Neuronal stem cell (in vitro differentiated cells): Measurements from ENCODE around the gene CHID1.

Source experiments
- DNase-seq: peaks from one replicate; pipeline ENCODE4 v3.0.0-alpha.2; 2013; ENCODE audit warnings: low spot score
- H2AFZ ChIP-seq: one replicate; pipeline ENCODE4 v1.6.1; 2013; ENCODE audit warnings: mild to moderate bottlenecking, low read length, inconsistent platforms
- H2AK5ac ChIP-seq: 2 replicates; pipeline ENCODE4 v1.6.1; 2013; ENCODE audit warnings: low read depth, mild to moderate bottlenecking, inconsistent platforms, low read length, moderate library complexity, mixed read lengths
- H2BK120ac ChIP-seq: 2 replicates; pipeline ENCODE4 v1.6.1; 2013; ENCODE audit warnings: low read depth, mild to moderate bottlenecking, inconsistent platforms, low read length, moderate library complexity, mixed read lengths
- H2BK12ac ChIP-seq: one replicate; pipeline ENCODE4 v1.6.1; 2013; ENCODE audit warnings: low read length, inconsistent platforms
- H2BK15ac ChIP-seq: 2 replicates; pipeline ENCODE4 v1.6.1; 2013; ENCODE audit warnings: mild to moderate bottlenecking, low read length, inconsistent platforms, mixed read lengths
- H2BK5ac ChIP-seq: one replicate; pipeline ENCODE4 v1.6.1; 2013; ENCODE audit warnings: inconsistent platforms, mild to moderate bottlenecking, low read length, moderate library complexity
- H3K14ac ChIP-seq: one replicate; pipeline ENCODE4 v1.6.1; 2013; ENCODE audit warnings: low read length, inconsistent platforms
- H3K18ac ChIP-seq: 2 replicates; pipeline ENCODE4 v1.6.1; 2013; ENCODE audit warnings: low read length, inconsistent platforms
- H3K23ac ChIP-seq: 2 replicates; pipeline ENCODE4 v1.6.1; 2013; ENCODE audit warnings: low read depth, mild to moderate bottlenecking, mixed read lengths, low read length, inconsistent platforms; ENCODE audit not compliant: poor library complexity
- H3K27ac ChIP-seq: replicated peaks from 3 replicates; pipeline ENCODE4 v1.5.1; 2013; ENCODE audit warnings: low read length, inconsistent platforms
- H3K27me3 ChIP-seq, 3 experiments: 2 replicates each; pipeline ENCODE4 v1.6.1; 2013; ENCODE audit warnings: low read length in 3 of 3, mild to moderate bottlenecking in 2 of 3, inconsistent platforms in 1 of 3, low read depth in 1 of 3, mixed read lengths in 1 of 3, moderate library complexity in 1 of 3; ENCODE audit not compliant: control insufficient read depth in 3 of 3, insufficient read depth in 3 of 3
- H3K36me3 ChIP-seq, 2 donors: replicated peaks in 1 of 2; 2 replicates each; pipeline ENCODE4 v1.6.1; 2013; ENCODE audit warnings: low read length in 2 of 2; ENCODE audit not compliant: control insufficient read depth in 2 of 2, insufficient read depth in 2 of 2
- H3K4ac ChIP-seq: 2 replicates; pipeline ENCODE4 v1.6.1; 2013; ENCODE audit warnings: inconsistent platforms, mild to moderate bottlenecking, low read length, moderate library complexity
- H3K4me1 ChIP-seq, 2 donors: 1 replicate in 1 of 2; 2 replicates in 1 of 2; pipeline ENCODE4 v1.6.1; 2013; ENCODE audit warnings: low read length in 2 of 2, low read depth in 1 of 2; ENCODE audit not compliant: control insufficient read depth in 2 of 2, insufficient read depth in 1 of 2
- H3K4me2 ChIP-seq: one replicate; pipeline ENCODE4 v1.6.1; 2013; ENCODE audit warnings: mild to moderate bottlenecking, low read length, inconsistent platforms; ENCODE audit not compliant: insufficient read depth, poor library complexity, severe bottlenecking
- H3K4me3 ChIP-seq, 2 donors: 2 replicates each; pipeline ENCODE4 v1.5.1; 2013; ENCODE audit warnings: low read length in 2 of 2, mild to moderate bottlenecking in 2 of 2, inconsistent platforms in 1 of 2, moderate library complexity in 1 of 2
- H3K79me1 ChIP-seq: one replicate; pipeline ENCODE4 v1.6.1; 2013; ENCODE audit warnings: low read depth, mild to moderate bottlenecking, inconsistent platforms, low read length, moderate library complexity
- H3K9ac ChIP-seq: one replicate; pipeline ENCODE4 v1.6.1; 2013; ENCODE audit warnings: mild to moderate bottlenecking, low read depth, low read length, inconsistent platforms; ENCODE audit not compliant: poor library complexity
- H3K9me3 ChIP-seq, 2 donors: replicated peaks in 1 of 2; 2 replicates each; pipeline versions ENCODE3 to v1.6.1; 2013; ENCODE audit warnings: low read length in 2 of 2, mild to moderate bottlenecking in 2 of 2, inconsistent platforms in 1 of 2, low read depth in 1 of 2, mixed read lengths in 1 of 2, moderate library complexity in 1 of 2; ENCODE audit not compliant: control insufficient read depth in 2 of 2, insufficient read depth in 1 of 2
- H4K8ac ChIP-seq: one replicate; pipeline ENCODE4 v1.6.1; 2013; ENCODE audit warnings: low read depth, mild to moderate bottlenecking, inconsistent platforms, low read length, moderate library complexity
- H4K91ac ChIP-seq: one replicate; pipeline ENCODE4 v1.6.1; 2013; ENCODE audit warnings: low read length, low read depth, mild to moderate bottlenecking, inconsistent platforms; ENCODE audit not compliant: poor library complexity
- WGBS, 2 donors: extraction: QIAGEN DNeasy Blood & Tissue Kit; methylation state at CpG; one replicate each; pipeline ENCODE4 v1.1.7; 2013; ENCODE audit warnings: missing lambda C conversion rate in 2 of 2, mixed read lengths in 1 of 2; ENCODE audit not compliant: insufficient read length in 2 of 2, insufficient replicate concordance in 1 of 2; ENCODE audit errors: extremely low coverage in 2 of 2; 5-methylcytosine and 5-hydroxymethylcytosine counted together

The CHID1 gene

GRCh38 chr11:855330-855674 is 55.3 kb downstream of the CHID1 start:
- DNase-seq, result no peak
- Histone ChIP-seq H3K4ac (no peak overlapping the region), H3K23ac (peak overlapping the region; percentile 85), H3K79me1 (peaks cover 33% of the 10 kb centered on the region), H2BK5ac (peak overlapping the region; percentile 90), H3K4me1 (peaks cover 34 to 36% of the 10 kb centered on the region in 2 donors), H3K27ac (no peak overlapping the region), H4K91ac (peak overlapping the region; percentile 85), H3K18ac (peak overlapping the region; percentile 96), H2AFZ (no peak overlapping the region), H2BK15ac (peak overlapping the region; percentile 98), H3K4me2 (peak overlapping the region; percentile 18), H2AK5ac (peak overlapping the region; percentile 99), H3K36me3 (no peaks in the 10 kb centered on the region), H3K9me3 (no peaks in the 10 kb centered on the region), H3K4me3 (no peak overlapping the region), H2BK120ac (peak overlapping the region; percentile 97), H3K14ac (peak overlapping the region; percentile 97), H4K8ac (no peak overlapping the region), H3K9ac (peak overlapping the region; percentile 88), H3K27me3 (peaks cover 0 to 8% (median 0%) of the 10 kb centered on the region in 3 experiments), H2BK12ac (peak overlapping the region; percentile 73)
- WGBS, 2 donors, result no CpG with 5 or more reads among the region's 7 CpGs

- no peak for DNase-seq
- Histone ChIP-seq H2AFZ (no peak overlapping the region), H2BK12ac (peak overlapping the region; percentile 98), H3K23ac (peak overlapping the region; percentile 80), H3K79me1 (peaks cover 33% of the 10 kb centered on the region), H2BK15ac (peak overlapping the region; percentile 98), H4K91ac (peak overlapping the region; percentile 85), H3K27ac (peak overlapping the region; percentile 43), H2BK120ac (peak overlapping the region; percentile 97), H2AK5ac (peak overlapping the region; percentile 99), H3K9me3 (no peaks in the 10 kb centered on the region), H3K4ac (no peak overlapping the region), H3K36me3 (no peaks in the 10 kb centered on the region), H2BK5ac (peak overlapping the region; percentile 90), H3K18ac (peak overlapping the region; percentile 96), H4K8ac (no peak overlapping the region), H3K4me1 (peaks cover 36 to 37% of the 10 kb centered on the region in 2 donors), H3K4me2 (peak overlapping the region; percentile 18), H3K9ac (peak overlapping the region; percentile 88), H3K14ac (peak overlapping the region; percentile 97), H3K4me3 (no peak overlapping the region), H3K27me3 (peaks cover 0 to 11% (median 0%) of the 10 kb centered on the region in 3 experiments)
- no CpG with 5 or more reads among the region's 20 CpGs for WGBS, 2 donors
Observed at GRCh38 chr11:854601-855329, 55.8 kb downstream of the CHID1 start.

- no CpG with 5 or more reads among the region's 27 CpGs for WGBS, 2 donors
- Histone ChIP-seq H3K4ac (peak overlapping the region; percentile 66), H3K9ac (peak overlapping the region; percentile 30), H3K79me1 (peaks cover 27% of the 10 kb centered on the region), H3K4me1 (peaks cover 38 to 42% of the 10 kb centered on the region in 2 donors), H3K18ac (peak overlapping the region; percentile 93), H3K14ac (no peak overlapping the region), H3K23ac (peak overlapping the region; percentile 91), H3K4me2 (no peak overlapping the region), H3K4me3 (no peak overlapping the region), H2AFZ (no peak overlapping the region), H2BK120ac (peak overlapping the region; percentile 72), H2BK15ac (peak overlapping the region; percentile 98), H2BK12ac (peak overlapping the region; percentile 98), H4K91ac (no peak overlapping the region), H3K36me3 (no peaks in the 10 kb centered on the region), H3K27me3 (peaks cover 0 to 15% (median 0%) of the 10 kb centered on the region in 3 experiments), H2AK5ac (peak overlapping the region; percentile 99), H4K8ac (no peak overlapping the region), H3K9me3 (no peaks in the 10 kb centered on the region), H3K27ac (no peak overlapping the region), H2BK5ac (peak overlapping the region; percentile 39)
- no peak for DNase-seq
Observed at GRCh38 chr11:853682-854448, 56.7 kb downstream of the CHID1 start.

GRCh38 chr11:852762-853161 is 57.8 kb downstream of the CHID1 start:
- Histone ChIP-seq H2AFZ (no peak overlapping the region), H3K4me1 (peaks cover 42 to 46% of the 10 kb centered on the region in 2 donors), H3K14ac (peak overlapping the region; percentile 38)

More at GRCh38 chr11:852762-853161, 57.8 kb downstream of the CHID1 start:
- Histone ChIP-seq H3K4me2 (no peak overlapping the region), H3K4ac (no peak overlapping the region), H3K4me3 (no peak overlapping the region), H2BK12ac (no peak overlapping the region), H4K91ac (no peak overlapping the region), H3K18ac (peak overlapping the region; percentile 48), H2BK5ac (no peak overlapping the region), H3K27me3 (peaks cover 0 to 20% (median 0%) of the 10 kb centered on the region in 3 experiments), H3K9me3 (no peaks in the 10 kb centered on the region), H2BK120ac (no peak overlapping the region), H3K9ac (no peak overlapping the region), H3K36me3 (no peaks in the 10 kb centered on the region), H4K8ac (no peak overlapping the region), H2AK5ac (peak overlapping the region; percentile 98), H3K27ac (no peak overlapping the region), H3K79me1 (peaks cover 23% of the 10 kb centered on the region), H2BK15ac (peak overlapping the region; percentile 98), H3K23ac (peak overlapping the region; percentile 55)
- no peak for DNase-seq
- no CpG with 5 or more reads among the region's 15 CpGs for WGBS, 2 donors
